Tibial nerve (tissue), 4 donors: ENCODE measurements around the gene FARSB.

Experiments used
- EP300 ChIP-seq, 2 donors: sonication (generic); formaldehyde crosslinking; IDR thresholded peaks; one replicate each; pipeline ENCODE4 v1.6.1; 2017; ENCODE audit warnings: antibody characterized with exemption in 2 of 2, mild to moderate bottlenecking in 1 of 2
- TF ChIP-seq, protein P1 (sequence below), 5 experiments: fragments of 200-600 bp in 3 of 5; fragments of 450-650 bp in 2 of 5; sonication (generic) in 3 of 5; IDR thresholded peaks; one replicate each; pipeline ENCODE4 v1.5.1; 2016 to 2019; ENCODE audit warnings: antibody characterized with exemption in 5 of 5, mild to moderate bottlenecking in 3 of 5, moderate library complexity in 2 of 5

DNA sequence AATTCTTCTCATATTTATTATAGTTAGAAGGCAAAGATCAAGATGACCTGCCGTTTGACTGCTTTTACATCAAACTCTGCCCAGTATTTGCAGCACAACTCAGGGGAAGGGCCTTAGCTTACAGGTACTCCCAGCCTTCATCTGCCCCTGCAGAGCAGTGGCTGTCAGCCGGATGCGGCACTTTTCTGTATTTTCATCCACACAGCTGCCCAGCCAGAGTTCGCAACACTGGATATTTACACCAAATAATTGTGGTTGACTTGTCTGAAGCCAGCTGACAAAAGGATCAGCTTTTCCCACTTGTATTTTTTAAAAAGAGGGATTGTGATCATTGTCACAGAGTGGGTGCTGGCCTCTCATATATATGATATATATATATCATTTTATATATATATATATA lies 94.7 kb downstream of the FARSB start:
- TF ChIP-seq, protein P1, sequence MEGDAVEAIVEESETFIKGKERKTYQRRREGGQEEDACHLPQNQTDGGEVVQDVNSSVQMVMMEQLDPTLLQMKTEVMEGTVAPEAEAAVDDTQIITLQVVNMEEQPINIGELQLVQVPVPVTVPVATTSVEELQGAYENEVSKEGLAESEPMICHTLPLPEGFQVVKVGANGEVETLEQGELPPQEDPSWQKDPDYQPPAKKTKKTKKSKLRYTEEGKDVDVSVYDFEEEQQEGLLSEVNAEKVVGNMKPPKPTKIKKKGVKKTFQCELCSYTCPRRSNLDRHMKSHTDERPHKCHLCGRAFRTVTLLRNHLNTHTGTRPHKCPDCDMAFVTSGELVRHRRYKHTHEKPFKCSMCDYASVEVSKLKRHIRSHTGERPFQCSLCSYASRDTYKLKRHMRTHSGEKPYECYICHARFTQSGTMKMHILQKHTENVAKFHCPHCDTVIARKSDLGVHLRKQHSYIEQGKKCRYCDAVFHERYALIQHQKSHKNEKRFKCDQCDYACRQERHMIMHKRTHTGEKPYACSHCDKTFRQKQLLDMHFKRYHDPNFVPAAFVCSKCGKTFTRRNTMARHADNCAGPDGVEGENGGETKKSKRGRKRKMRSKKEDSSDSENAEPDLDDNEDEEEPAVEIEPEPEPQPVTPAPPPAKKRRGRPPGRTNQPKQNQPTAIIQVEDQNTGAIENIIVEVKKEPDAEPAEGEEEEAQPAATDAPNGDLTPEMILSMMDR (IDR thresholded peaks at IDR 0.05): no peak
- no peak for TF ChIP-seq EP300 (IDR thresholded peaks at IDR 0.05)
